ENCODE data around the gene PYCR2.

PYCR2 gene

DNA sequence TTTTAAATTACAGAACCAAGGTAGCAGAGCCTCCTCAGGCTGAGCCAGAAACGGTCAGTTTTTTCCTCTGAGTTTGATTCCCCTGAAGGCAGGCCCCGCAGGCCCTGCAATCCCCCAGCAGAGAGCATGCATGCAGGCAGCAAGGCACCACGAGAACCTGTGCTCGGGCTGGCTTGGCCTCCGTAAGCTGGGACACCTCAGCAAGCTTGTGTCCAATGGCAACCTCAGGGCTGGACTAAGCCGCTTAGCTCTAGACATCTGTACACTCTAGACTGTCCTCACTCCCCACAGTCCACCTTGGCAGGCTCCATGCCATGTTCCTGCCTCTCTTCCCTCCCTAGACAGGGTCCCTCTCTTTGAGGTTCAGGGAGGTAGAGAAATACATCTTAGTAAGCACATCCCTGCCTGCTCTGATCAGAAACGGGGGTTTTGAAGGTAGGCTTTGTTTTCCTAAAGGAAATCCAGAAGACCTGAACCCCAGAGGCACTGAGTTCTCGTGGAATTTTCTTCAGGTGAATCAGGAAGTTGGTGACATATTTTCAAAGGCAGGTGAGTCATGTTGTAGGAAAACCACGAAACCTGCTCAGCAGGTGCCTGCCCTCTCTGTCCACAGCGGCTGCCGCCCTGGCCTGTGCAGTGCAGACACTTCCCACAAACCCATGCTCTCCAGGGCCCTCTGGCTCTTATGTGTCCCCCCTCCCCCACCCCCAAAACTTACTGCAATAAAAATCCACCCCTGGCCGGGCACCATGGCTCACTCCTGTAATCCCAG lies 48.8 kb downstream of the PYCR2 start:
- no peak for ATAC-seq

DNA sequence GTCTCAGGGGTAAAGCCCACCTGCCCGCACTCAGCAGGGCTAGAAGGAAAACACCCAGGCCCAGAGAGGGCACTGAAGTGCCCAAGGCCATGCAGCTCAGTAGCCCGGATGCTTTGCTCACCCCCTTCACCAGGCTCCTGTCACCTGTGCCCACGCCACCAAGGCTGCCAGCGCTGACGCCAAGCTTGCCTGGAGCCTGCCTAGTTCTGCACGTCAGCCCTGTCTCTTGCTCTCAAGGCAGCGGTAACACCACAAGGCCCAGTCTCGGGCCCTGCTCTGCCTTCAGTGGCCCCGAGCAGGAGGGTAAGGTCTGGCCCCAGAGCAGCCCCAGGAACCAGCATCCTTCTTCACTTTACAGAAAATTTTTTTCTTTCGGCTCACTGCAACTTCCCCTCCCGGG lies 49.6 kb downstream of the PYCR2 start:
- no peak for ATAC-seq

DNA sequence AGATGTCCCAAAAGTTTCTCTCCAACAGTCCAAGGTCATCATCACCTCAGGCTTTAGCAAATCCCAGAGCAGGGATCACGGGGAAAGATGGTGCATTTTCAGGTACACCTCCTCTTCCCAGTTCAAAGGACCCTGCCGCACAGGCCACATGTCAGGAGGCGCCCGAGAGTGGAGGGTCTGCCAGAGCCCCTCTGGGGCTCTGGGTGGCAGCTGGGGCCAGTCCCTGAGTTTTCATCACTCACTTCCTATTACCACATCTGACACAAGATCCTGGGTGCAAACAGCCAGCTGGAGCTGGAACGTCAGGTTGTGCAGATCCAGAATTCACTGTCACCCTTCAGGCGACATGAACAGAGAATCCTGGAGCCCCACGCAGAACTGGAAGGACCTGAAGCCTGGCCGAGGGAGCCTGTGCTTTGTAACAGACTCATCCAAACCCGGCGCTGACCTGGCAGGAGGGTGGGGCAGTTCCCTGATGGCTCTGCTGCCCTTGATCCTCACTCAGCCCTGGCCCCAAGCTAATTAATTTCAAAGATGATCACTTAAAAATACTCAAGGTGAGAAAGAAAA lies 50.7 kb downstream of the PYCR2 start:
- no peak for ATAC-seq

DNA sequence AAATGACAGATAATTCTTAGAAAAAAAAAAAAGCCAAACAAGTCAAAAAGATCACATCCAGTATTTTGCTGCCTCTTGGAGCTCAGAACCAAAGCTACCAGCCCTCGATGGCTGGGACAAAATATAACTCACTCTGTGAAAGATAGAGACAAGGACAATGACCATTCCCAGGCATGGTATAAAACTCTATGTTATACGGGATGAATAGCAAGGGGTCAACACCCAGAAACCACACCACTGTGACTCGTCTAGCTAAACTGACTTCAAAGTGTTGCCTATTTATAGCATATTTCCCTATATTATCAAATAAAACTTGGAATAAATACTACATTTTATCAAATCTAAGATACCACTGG lies 52.0 kb downstream of the PYCR2 start:
- no peak for ATAC-seq

DNA sequence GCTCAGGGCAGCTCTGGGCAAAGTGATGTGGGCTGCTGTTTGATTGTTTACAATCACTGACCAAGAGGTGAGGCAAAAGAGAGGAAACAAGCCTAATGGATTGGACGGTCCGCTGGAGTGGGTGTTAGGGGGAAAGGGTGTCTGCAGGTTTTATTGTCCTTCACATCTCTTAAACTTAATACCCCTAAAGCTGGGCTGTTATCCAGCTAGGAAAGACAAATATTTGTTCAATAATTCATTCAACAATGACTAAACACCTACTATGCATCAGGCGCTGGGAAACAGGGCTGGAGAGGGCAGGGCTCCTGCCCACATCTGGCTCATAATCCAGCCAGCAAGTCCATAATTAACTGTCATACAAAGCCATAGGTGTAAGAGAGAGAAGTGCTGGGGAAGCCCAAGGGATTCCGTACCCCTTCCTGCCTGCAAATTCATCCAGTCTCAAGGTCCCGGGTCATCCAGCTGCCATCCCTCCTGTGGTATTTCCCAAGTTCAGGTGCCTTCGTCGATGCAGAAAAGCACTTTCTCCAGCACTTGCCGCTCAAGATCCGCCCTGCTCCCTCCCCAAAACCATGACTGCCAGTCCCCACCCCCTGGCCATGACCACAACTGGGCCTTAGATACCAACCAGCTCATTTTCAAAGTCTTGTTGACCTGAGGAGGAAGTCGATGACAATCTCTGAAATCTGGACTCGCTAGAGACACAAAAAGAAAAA lies 52.5 kb downstream of the PYCR2 start:
- ATAC-seq, result no peak

DNA sequence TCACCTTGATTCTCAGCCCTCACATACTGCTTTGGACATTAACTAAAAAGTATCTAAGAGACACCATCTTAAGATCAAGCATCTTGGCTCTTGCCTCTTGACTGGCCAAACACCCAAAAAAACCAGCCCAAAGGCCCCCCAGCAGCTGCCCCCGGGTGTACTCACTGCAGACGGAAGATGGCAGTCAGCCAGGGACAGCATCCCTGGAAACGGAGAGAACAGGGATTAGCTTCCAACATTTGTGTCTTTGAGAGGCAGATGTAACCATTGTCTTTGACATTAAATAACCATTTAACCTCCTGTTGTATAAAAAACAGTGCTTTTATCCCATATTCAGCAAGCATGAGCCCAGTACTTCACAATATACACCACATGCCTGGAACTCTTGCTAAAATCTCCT lies 53.1 kb downstream of the PYCR2 start:
- no peak for ATAC-seq
